Activated T-helper 2 cell treated with anti-CD3 and anti-CD28 coated beads, Interferon-gamma antibody, Interleukin-2, Interleukin-4, amounts not matched to agents 10 μg/mL and 5 μg/mL and 100 μg/mL, durations not matched to agents 14 hours and 24 hours and 36 hours (primary cell): ENCODE results near the gene RUFY3. TPM values are rescaled to one million over a fixed set of nuclear protein-coding genes. Genes with fewer than 3 reads are reported as not detected.
A peak's percentile ranks its signal among the peaks of the same experiment; 100 is the strongest.
"Not testable (repeated sequence)": the region's sequence is repeated elsewhere in the genome, so short reads cannot be mapped to it uniquely, and the experiment has no call there.

Experiments
- DNase-seq: peaks from one replicate; pipeline ENCODE4 v3.0.0; 2021; ENCODE audit warnings: low spot score
- H3K27ac Mint-ChIP-seq: one replicate; pipeline ENCODE4 v1.8.0; 2021; ENCODE audit warnings: mixed read lengths
- H3K27me3 Mint-ChIP-seq: one replicate; pipeline ENCODE4 v1.8.0; 2021; ENCODE audit warnings: low read depth, mixed read lengths
- H3K36me3 Mint-ChIP-seq: one replicate; pipeline ENCODE4 v1.8.0; 2021; ENCODE audit warnings: low read depth, mixed read lengths
- H3K4me1 Mint-ChIP-seq: one replicate; pipeline ENCODE4 v1.8.0; 2021; ENCODE audit warnings: low read depth, mixed read lengths
- H3K4me3 Mint-ChIP-seq: one replicate; pipeline ENCODE4 v1.8.0; 2021; ENCODE audit warnings: low read depth, mild to moderate bottlenecking, moderate library complexity, mixed read lengths
- H3K9me3 Mint-ChIP-seq: one replicate; pipeline ENCODE4 v1.8.0; 2021; ENCODE audit warnings: mixed read lengths
- intact Hi-C: fragments of 100-400 bp; cut with micrococcal nuclease; formaldehyde crosslinking; loops from one replicate; pipeline ENCODE4 v1.15.1; 2023
- total RNA-seq: library from RNA; stranded (reverse); gene quantifications from 2 replicates; pipeline ENCODE4 v1.2.3, GENCODE V29; 2022

RUFY3 gene, protein sequence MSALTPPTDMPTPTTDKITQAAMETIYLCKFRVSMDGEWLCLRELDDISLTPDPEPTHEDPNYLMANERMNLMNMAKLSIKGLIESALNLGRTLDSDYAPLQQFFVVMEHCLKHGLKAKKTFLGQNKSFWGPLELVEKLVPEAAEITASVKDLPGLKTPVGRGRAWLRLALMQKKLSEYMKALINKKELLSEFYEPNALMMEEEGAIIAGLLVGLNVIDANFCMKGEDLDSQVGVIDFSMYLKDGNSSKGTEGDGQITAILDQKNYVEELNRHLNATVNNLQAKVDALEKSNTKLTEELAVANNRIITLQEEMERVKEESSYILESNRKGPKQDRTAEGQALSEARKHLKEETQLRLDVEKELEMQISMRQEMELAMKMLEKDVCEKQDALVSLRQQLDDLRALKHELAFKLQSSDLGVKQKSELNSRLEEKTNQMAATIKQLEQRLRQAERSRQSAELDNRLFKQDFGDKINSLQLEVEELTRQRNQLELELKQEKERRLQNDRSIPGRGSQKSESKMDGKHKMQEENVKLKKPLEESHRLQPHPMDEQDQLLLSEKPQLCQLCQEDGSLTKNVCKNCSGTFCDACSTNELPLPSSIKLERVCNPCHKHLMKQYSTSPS
- 20.5 and 22.3 TPM in 2 replicates for total RNA-seq

DNA sequence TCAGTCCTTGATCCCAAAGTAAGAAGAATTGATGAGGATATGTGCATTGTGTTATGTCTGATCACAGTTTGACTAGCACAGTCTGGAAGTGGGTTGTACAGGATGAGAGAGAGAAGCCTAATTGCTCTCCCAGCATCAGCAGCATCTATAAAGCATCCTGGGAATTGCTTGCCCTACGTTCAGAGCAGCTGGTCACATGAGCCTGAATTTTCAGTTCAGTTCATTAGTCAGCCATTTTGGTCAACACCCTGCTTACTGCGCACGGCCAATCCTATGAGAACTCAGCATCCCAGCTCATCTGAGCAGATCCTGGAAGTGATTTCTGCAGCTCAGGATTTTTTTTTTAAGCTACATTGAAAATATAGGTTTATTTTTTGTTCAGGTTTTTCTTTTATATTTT, at the start of gene RUFY3:
TSS of gene RUFY3 (plus strand) at position 218 of the 400 bp plus-strand sequence. CDS start 610 bp downstream, outside the sequence.
- no peaks in the 10 kb centered on the region for H3K9me3 Mint-ChIP-seq
- peaks cover 21% of the 10 kb centered on the region for H3K4me1 Mint-ChIP-seq
- H3K4me3 Mint-ChIP-seq, result no peak within 1 kb of the TSS
- intact Hi-C loops, result no loop called here
- DNase-seq, result no peak
- H3K27ac Mint-ChIP-seq, result no peak within 1 kb of the TSS
- no peaks in the 10 kb centered on the region for H3K27me3 Mint-ChIP-seq
- no peaks in the 10 kb centered on the region for H3K36me3 Mint-ChIP-seq

DNA sequence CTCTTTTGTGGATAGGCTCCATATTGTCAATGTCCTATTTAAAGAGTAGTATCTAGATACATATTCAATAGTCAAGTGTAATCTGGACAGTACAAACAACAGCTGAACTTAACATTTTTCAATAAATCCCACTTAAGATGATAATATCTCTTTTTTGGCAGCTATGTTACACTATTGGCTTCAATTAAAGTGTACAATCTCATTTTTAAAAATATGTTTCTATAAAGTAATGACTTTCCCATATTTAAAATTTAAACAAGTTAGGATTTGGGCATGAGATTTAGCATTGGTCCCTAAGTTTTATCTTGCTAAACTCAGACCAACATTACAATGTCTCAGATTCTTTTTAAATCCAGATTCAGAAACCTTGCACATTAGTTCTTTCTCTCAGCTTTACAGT, 47.6 kb upstream of the RUFY3 start:
- Mint-ChIP-seq H3K27ac (no peak overlapping the region), H3K36me3 (no peaks in the 10 kb centered on the region), H3K4me3 (no peak overlapping the region), H3K27me3 (peaks cover 30% of the 10 kb centered on the region), H3K4me1 (peaks cover 14% of the 10 kb centered on the region), H3K9me3 (no peaks in the 10 kb centered on the region)
- DNase-seq, result no peak
- intact Hi-C loops, result no loop called here

DNA sequence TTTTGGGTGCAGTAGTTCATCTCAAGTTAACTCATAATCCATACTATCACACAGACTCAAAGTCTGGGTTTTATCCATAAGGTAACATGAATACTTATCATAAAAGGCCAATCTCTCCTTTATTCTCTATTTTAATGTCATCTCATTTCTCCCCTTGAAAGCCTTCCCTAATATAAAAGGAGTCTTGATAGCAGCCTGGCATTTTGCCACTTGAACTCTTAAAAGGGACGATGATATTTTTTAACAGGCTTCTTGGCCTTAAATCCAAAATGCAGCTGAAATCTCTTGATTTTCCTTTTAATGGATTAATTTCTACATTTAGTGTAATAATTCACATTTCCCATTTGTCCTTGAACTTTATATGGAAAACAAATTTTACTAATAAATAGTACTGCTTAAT, 47.0 kb upstream of the RUFY3 start:
- no peak for DNase-seq
- Mint-ChIP-seq H3K9me3 (no peaks in the 10 kb centered on the region), H3K36me3 (no peaks in the 10 kb centered on the region), H3K4me3 (no peak overlapping the region), H3K27ac (no peak overlapping the region), H3K27me3 (peaks cover 30% of the 10 kb centered on the region), H3K4me1 (peaks cover 16% of the 10 kb centered on the region)
- intact Hi-C loops, result no loop called here

DNA sequence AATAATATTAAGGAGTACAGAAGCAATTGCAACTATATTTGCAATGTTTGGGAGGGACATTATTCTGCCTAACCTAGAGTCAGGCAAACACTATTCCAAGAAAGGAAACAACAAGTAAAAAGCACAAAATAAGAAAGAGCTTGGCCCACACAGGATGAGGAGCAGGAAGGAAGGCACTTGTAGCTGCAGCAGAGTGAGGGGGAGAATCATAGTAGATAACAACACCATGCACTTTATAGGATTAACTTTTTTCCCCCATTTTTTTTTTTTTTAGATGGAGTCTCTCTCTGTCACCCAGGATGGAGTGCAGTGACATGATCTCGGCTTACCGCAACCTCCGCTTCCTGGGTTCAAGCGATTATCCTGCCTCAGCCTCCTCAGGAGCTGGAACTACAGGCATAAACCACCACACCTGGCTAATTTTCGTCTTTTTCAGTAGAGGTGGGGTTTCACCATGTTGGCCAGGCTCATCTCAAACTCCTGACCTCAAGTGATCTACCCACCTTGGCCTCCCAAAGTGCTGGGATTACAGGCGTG, 45.1 kb upstream of the RUFY3 start:
- Mint-ChIP-seq H3K27ac (no peak overlapping the region), H3K36me3 (no peaks in the 10 kb centered on the region), H3K4me3 (no peak overlapping the region), H3K4me1 (peaks cover 16% of the 10 kb centered on the region), H3K27me3 (peaks cover 17% of the 10 kb centered on the region), H3K9me3 (no peaks in the 10 kb centered on the region)
- DNase-seq, result no peak
- intact Hi-C loops, result no loop called here

DNA sequence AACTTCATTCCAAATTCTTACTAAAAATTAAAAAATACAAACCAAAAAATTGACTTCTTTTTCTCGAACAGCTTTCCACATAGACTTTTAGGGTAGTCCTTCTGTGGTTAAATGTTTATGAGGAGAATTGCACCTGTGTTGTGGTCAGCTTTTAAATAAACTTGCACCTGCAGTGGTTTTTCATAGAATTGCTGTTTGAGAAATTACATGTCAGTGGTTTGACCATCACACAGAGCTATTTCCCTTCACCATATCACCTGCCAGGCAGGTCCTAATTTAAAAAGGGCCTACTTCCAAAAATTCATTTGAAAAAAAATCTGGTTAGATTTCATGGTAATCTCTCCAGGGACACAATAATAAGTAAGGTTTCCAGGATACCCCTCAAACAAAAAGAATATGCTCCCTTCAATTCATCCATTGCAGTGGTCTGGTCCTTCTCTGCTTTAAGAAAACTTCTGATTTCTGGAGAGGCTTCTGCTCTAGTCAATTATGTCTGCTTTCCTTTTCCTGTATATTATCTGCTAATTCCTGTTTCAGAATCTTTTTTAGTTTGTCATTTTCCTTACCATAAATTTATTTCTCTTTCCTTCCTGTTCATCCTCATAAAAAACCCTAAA, 43.3 kb upstream of the RUFY3 start:
- no peak for DNase-seq
- intact Hi-C loops, result no loop called here
- Mint-ChIP-seq H3K27me3 (peaks cover 19% of the 10 kb centered on the region), H3K36me3 (no peaks in the 10 kb centered on the region), H3K4me1 (peaks cover 16% of the 10 kb centered on the region), H3K9me3 (no peaks in the 10 kb centered on the region), H3K27ac (no peak overlapping the region), H3K4me3 (no peak overlapping the region)

DNA sequence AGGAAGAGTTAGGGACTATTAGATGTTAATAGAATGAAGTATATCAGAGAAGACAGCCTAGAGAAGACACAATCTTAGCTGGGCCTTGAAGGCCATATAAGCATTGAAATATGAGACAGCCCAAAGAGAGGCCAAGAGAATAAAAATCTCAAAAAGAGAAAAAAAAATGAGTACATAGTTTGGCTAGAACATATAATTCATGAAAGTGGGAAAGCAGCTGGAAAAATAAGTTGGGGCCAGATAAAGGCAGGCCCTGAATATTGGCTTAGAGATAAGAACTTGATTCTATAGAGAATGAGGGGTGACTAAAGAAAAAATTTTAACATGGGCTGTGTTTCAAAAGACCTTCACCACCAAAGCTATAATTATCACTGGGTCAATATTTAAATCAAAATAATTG, 40.8 kb upstream of the RUFY3 start:
- H3K27me3 Mint-ChIP-seq, result peaks cover 4% of the 10 kb centered on the region
- no peak for DNase-seq
- H3K4me1 Mint-ChIP-seq, result peaks cover 16% of the 10 kb centered on the region
- H3K36me3 Mint-ChIP-seq, result no peaks in the 10 kb centered on the region
- H3K27ac Mint-ChIP-seq, result no peak overlapping the region
- no peak overlapping the region for H3K4me3 Mint-ChIP-seq
- no peaks in the 10 kb centered on the region for H3K9me3 Mint-ChIP-seq
- intact Hi-C loops, result no loop called here

DNA sequence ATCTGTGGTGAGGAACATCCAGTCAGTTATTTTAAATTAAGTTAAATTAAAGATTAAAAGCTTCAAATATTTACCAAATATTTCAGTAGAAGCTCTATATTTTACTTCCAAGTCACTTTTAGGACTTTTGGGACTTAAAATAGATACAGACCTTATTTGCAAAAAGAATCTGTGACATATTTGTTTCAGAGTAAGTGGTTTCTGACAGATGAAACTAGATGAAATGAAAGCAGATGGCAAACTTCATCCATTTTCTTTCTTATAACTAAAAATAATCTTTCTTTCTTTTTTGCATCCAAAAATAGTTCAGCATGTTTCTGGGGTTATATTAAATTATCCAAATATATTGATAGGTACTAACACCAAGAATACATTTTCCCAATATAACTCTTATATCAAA, 40.1 kb upstream of the RUFY3 start:
- DNase-seq, result no peak
- intact Hi-C loops, result no loop called here
- Mint-ChIP-seq H3K27me3 (peaks cover 3% of the 10 kb centered on the region), H3K9me3 (no peaks in the 10 kb centered on the region), H3K27ac (no peak overlapping the region), H3K36me3 (no peaks in the 10 kb centered on the region), H3K4me1 (peaks cover 13% of the 10 kb centered on the region), H3K4me3 (no peak overlapping the region)

DNA sequence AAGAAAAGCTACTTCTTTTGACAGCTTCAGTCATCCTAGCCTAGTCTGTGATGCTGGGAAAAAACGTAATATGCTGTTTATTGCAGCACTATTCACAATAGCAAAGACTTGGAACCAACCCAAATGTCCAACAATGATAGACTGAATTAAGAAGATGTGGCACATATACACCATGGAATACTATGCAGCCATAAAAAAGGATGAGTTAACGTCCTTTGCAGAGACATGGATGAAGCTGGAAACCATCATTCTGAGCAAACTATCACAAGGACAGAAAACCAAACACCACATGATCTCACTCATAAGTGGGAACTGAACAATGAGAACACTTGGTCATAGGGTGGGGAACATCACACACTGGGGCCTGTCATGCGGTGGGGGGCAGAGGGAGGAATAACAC, 39.6 kb upstream of the RUFY3 start:
- DNase-seq, H3K4me3 Mint-ChIP-seq: not testable (repeated sequence)

DNA sequence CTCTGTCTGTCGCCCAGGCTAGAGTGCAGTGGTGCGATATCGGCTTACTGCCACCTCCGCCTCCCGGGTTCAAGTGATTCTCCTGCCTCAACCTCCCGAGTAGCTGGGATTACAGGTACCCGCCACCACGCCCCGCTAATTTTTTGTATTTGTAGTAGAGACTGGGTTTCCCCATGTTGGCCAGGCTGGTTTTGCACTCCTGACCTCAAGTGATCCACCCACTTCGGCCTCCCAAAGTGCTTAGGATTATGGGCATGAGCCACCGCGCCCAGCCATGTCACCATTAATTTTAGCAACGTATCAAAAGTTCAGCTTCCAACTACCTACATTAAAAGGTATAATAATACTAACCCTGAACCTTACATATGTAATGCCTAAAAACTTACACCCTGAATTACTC, 34.4 kb upstream of the RUFY3 start:
- Mint-ChIP-seq H3K36me3 (peaks cover 35% of the 10 kb centered on the region), H3K4me1 (peaks cover 30% of the 10 kb centered on the region), H3K27me3 (peaks cover 3% of the 10 kb centered on the region), H3K4me3 (peak overlapping the region; percentile 98), H3K27ac (peak overlapping the region; percentile 86), H3K9me3 (no peaks in the 10 kb centered on the region)
- intact Hi-C loops, result loop anchor here (5.0 kb wide), 1 partner anchor 215 kb away; the partner anchor contains the start of gene MOB1B
- no peak for DNase-seq

More for the DNA sequence above, 39.6 kb upstream of the RUFY3 start:
- H3K27me3 Mint-ChIP-seq, H3K27ac Mint-ChIP-seq, intact Hi-C loops, H3K9me3 Mint-ChIP-seq, H3K36me3 Mint-ChIP-seq: not testable (repeated sequence)
- H3K4me1 Mint-ChIP-seq, result peaks cover 10% of the 10 kb centered on the region

DNA sequence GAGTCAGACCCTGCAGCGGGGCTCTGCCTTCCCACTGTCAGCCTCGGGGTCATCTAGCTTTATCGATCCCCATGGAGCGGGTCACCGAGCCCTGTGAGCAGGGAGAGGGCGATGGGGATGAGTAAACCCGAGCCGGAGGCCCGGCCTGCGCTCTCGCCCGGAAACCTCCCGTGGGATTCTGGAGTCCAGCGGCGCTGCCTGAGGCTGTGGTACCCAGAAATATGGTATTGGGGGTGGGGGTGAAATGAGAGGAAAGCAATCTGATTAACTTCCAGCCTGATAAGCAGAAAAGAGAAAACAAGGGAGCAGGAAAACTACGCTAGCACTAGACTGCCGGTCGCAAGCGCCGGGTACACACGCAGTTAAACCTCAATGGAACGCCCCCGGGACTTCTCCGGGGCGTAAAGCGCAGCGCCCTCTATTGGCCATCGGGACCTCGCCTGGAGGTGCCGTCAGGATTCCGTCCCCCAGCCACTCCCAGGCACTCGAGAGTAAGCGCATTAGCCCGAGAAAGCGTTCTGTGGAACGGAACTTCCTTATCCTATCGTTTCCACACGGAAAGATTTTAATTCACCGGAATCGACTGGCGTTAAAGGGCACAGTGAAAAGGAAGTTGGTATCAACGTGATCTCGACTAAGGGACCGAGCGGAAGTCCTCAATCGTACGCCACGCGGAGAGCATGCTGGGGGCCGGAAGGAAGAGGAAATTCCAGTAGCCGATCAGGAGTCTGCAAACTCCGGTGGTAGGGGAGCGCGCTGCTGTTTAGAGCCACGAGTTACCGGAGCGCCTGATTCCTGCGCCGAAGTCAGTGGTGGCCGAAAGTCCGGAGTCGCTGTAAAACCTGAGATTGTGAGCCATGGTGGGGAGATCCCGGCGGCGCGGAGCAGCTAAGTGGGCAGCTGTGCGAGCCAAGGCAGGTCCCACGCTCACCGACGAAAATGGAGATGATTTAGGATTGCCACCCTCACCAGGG, 33.7 kb upstream of the RUFY3 start, which contains the start of gene UTP3:
TSS of gene UTP3 (plus strand) at position 712 of the 974 bp plus-strand sequence. CDS start at position 858, 146 bp downstream.
- intact Hi-C loops, result loop anchor here (1.0 to 5.0 kb wide), 9 partner anchors 17 to 319 kb away; partner anchors contain the start of genes GRSF1 and MOB1B
- no peaks in the 10 kb centered on the region for H3K9me3 Mint-ChIP-seq
- DNase-seq, result peak; percentile 89
- H3K4me1 Mint-ChIP-seq, result peaks cover 30% of the 10 kb centered on the region
- peak within 1 kb of the TSS; percentile 98 for H3K4me3 Mint-ChIP-seq
- H3K27me3 Mint-ChIP-seq, result peaks cover 2% of the 10 kb centered on the region
- peaks cover 37% of the 10 kb centered on the region for H3K36me3 Mint-ChIP-seq
- peak within 1 kb of the TSS; percentile 86 for H3K27ac Mint-ChIP-seq

DNA sequence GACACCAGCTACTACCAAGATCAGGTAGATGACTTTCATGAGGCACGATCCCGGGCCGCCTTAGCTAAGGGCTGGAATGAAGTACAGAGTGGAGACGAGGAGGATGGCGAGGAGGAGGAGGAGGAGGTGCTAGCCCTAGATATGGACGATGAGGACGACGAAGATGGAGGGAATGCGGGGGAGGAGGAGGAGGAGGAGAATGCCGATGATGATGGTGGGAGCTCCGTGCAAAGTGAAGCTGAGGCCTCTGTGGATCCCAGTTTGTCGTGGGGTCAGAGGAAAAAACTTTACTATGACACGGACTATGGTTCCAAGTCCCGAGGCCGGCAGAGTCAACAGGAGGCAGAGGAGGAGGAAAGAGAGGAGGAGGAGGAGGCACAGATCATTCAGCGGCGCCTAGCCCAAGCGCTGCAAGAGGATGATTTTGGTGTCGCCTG, 33.0 kb upstream of the RUFY3 start:
- intact Hi-C loops, result loop anchor here (1.0 to 5.0 kb wide), 9 partner anchors 16 to 318 kb away; partner anchors contain the start of genes GRSF1 and MOB1B
- peak overlapping the region; percentile 98 for H3K4me3 Mint-ChIP-seq
- no peaks in the 10 kb centered on the region for H3K27me3 Mint-ChIP-seq
- peak; percentile 19 for DNase-seq
- H3K9me3 Mint-ChIP-seq, result no peaks in the 10 kb centered on the region
- peaks cover 41% of the 10 kb centered on the region for H3K36me3 Mint-ChIP-seq
- peak overlapping the region; percentile 86 for H3K27ac Mint-ChIP-seq
- H3K4me1 Mint-ChIP-seq, result peaks cover 30% of the 10 kb centered on the region

DNA sequence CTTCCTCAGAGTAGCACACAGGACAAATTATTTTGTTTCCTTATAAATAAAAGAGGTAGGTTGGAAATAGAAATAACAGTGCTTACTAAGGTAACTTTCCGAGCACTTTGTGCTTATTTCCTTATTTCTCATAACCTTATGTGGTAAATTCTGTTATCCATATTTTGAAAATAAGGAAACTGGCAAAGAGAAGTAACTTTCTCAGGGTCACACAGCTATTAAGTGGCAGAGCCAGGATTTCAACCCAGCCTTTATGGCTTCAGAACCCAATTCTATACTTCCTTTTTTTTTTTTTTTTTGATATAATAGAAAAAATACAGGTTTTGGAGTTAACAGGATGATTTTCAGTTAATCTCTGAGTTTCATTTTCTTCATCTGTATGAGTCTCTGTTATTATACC, 30.1 kb upstream of the RUFY3 start:
- Mint-ChIP-seq H3K27ac (no peak overlapping the region), H3K36me3 (peaks cover 45% of the 10 kb centered on the region), H3K9me3 (no peaks in the 10 kb centered on the region), H3K4me3 (peak overlapping the region; percentile 45), H3K4me1 (peaks cover 30% of the 10 kb centered on the region), H3K27me3 (no peaks in the 10 kb centered on the region)
- DNase-seq, result no peak
- intact Hi-C loops, result no loop called here
